NCI-H1417 (cell line): ENCODE measurements around the gene KDM6A.
A peak's percentile ranks its signal among the peaks of the same experiment; 100 is the strongest.
"Not testable (repeated sequence)": the region's sequence is repeated elsewhere in the genome, so short reads cannot be mapped to it uniquely, and the experiment has no call there.

ENCODE experiments used
- DNase-seq, 3 experiments: peaks; one replicate each; lab custom pipeline; 2025; lab: John Stamatoyannopoulos, UW

KDM6A gene

GRCh38 chrX:44922980-44923379 is 50.0 kb downstream of the KDM6A start:
- no peak for DNase-seq

GRCh38 chrX:44927398-44927797 is 54.4 kb downstream of the KDM6A start:
- no peak for DNase-seq

GRCh38 chrX:44931441-44931973 is 58.5 kb downstream of the KDM6A start:
- no peak for DNase-seq

DNA sequence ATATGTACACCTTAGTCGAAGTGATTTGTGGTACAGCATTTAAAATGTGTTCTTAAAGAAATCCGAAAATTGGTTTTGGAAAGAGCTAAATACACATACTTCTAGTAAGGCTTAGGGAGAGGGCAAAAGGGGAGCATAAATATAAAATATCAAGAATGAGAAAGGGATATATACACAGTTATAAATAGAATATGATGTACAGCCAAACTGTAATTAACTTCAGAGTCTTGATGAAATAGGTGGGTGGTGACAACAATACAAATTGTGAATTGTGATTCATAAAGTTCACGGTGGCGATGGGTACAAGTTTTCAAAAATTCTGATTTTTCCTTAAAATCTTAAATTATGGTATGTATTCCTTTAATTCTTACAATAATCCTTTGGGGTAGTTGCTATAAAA is 62.2 kb downstream of the KDM6A start:
- DNase-seq, result no peak

DNA sequence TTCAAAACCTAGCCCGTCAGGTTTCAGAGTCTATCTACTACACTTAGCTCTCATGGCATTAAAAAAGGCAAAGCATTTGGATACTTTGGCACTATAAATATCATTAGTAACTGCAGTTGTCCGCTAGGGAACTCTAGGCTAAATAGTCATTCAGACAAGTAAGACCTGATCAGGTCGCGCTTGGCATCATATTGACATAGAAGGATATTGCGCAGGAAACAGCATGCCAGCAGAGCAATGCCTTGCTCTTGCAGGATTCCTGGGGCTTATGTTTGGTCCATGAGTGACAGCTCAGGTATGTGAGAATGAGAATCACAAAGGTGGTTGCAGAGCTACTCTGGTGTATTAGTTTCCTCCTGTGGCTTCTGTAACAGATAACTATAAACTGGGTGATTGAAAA is 62.7 kb downstream of the KDM6A start:
- DNase-seq, result no peak

DNA sequence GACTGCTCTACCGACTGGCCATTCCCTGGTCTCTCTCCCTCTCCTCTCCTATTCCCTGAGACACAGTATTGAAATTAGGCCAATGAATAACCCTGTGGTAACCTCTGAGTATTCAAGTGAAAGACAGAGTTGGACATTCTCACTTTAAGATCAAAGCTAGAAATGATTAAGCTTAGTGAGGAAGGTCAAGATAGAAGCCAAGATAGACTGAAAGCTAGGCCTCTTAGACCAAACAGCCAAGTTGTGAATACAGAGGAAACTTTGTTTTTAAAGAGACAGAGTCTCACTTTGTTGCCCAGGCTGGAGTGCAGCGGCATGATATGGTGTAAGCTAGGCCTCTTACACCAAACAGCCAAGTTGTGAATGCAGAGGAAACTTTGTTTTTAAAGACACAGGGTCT is 64.6 kb downstream of the KDM6A start:
- DNase-seq, result no peak

GRCh38 chrX:44938111-44938510 is 65.1 kb downstream of the KDM6A start:
- DNase-seq, result no peak

GRCh38 chrX:44940541-44940940 is 67.6 kb downstream of the KDM6A start:
- DNase-seq, result not testable (repeated sequence)

- no peak for DNase-seq
Observed at GRCh38 chrX:44943007-44943406, 70.0 kb downstream of the KDM6A start.

DNA sequence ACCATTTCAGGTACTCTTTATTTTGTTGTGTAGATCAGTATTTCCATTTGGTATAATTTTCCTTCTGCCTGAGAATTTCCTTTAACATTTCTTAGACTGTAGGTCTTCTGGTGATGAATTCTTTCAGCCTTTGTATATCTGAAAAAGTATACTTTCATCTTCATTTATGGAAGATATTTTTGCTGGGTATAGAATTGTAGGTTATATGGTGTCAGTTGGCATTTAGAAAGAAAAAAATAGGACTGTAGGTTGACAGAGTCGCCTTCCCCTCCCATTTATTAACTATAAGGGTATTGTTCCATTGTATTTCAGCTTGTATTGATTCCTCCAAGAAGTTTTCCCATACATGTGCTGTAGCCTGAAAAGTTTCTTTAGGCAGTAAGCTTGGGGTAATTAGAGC is 71.9 kb downstream of the KDM6A start:
- no peak for DNase-seq

GRCh38 chrX:44945736-44946135 is 72.7 kb downstream of the KDM6A start:
- no peak for DNase-seq

GRCh38 chrX:44946771-44947170 is 73.8 kb downstream of the KDM6A start:
- DNase-seq, result no peak

GRCh38 chrX:44947995-44948394 is 75.0 kb downstream of the KDM6A start:
- DNase-seq, result peak in 1 of 3 experiments; percentile 59

DNA sequence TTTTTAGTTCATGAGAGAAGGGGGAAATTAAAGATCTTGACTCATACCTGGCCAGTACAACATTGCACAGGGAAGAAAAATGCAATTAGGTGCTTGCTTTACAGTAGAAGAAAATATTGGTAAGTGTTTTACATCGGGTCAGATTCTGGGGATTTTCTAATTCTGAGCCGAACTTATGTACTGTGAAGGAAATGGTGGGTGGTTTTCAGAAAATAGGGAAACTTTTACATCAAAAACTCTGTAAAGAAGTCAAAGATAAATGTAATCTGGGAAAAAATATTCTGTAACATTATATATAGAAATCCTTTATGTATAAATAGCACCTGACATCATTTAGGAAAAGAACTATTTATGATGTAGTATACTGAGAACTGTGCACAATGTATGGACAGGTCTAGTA is 75.4 kb downstream of the KDM6A start:
- DNase-seq, result no peak

- no peak for DNase-seq
Observed at GRCh38 chrX:44949125-44949524, 76.1 kb downstream of the KDM6A start.

DNA sequence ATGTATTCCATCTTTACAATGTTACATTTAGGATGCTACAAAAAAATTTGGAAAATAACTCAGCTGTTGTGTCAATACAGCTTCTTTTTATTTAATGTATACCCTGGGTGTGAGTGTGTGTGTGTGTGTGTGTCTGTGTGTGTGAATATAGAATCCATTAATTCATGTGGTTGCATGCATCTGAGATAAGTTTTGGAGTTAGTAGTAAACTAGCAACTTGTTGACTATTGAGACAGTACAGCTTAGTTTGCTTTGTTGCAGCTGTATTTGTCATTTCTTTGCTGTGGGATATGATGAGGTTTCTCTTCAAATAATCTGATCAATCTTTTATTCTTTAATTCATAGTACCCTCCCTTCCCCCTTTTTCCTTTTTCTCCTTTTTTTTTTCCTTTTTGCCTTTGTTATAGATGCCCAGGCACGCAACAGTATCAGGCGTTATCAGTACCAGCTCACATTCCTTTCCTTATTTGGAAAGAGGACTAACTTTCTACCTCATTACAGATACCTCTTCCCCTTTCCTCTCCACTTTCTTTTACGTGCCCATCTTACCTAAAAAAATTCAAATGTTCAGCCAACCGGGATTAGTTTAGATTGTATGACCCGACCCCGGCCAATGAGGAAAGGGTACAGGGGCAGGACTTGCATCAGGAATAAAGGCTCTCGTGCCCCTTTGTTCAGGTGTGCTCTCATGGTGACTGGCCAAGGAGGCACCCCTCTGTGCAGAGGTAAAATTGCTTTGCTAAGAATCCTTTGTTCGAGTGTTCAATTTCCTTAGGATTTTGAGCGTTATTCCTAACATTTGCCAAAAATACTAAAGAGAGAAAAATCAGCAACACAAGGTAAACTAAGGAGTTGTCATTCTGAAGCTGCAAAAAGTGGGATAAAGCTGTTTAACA is 77.7 kb downstream of the KDM6A start:
- DNase-seq, result not testable (repeated sequence)

DNA sequence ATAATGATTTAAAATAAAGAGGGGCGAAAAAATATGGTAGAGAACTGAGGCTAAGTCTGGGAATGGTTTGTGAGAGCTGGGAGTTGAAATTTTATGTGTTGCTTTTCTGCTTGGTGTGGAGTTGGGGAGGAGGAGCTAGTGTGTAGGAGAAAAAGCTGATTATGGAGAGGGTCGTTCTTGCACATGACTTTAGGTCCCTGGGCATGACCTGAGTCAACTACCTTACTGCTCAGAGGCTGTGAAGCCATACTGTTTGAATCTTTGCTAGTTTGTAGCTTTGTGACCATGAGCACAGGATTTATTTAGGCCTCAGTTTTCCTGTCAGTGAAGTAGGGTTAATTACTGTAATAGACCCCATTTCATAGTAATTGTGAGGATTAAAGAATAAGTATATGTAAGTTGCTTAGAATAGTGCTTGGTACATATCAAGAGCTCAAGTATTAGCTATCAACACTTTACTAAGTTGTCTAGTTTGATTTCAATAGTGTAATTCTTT is 78.6 kb downstream of the KDM6A start:
- DNase-seq, result no peak

DNA sequence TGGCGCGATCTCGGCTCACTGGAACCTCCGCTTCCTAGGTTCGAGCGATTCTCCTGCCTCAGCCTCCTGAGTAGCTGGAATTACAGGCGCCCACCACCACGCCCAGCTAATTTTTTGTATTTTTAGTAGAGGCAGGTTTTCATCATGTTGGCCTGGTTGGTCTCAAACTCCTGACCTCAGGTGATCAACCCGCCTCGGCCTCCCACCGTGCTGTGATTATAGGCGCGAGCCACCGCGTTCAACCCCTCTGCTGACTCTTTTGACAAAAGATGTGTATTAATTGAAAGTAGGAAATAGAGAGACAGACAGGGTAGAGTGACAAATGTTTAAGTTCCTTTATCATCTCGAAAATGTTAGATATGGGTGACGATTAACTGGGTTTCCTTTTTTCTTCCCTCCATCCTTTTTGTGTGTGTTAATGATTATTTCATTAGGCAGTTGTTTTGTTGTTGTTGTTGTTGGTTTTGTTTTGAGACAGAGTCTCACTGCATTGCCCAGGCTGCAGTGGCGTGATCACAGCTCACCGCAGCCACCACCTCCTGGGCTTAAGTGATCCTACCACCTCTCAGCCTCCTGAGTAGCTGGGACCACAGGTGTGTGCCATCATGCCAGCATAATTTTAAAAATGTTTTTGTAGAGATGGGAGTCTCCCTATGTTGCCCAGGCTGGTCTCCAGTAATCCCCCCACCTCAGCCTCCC is 79.5 kb downstream of the KDM6A start:
- DNase-seq, result no peak

DNA sequence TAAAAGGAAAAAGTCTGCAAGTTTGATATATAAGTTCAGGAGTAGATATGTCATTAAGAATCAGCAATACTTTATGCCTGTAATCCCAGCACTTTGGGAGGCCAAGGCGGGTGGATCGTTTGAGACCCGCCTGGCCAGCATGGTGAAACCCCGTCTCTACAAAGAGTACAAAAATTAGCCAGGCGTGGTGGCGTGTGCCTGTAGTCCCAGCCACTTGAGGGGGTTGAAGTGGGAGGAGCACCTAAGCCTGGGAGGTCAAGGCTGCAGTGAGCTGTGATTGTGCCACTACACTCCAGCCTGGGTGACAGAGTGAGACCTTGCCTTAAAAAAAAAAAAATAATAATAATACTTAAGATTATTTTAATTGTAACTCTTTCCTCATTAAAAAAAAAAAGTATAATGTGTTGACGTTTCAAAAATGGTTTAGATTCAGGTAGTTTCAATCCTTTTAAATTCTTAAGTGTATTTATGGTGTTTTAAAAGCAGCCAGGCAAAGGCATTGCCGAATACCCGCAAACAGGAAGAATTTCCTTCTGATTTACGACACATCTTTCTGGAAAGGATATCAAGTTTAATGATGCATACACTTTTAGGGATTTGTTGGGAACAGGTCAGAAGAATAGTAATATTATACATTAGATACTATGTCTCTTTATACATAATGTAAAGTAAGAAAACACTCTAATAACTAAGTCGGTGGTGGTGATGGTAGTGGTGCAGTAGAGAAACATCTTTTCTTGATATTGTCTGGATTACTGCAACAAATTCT is 80.9 kb downstream of the KDM6A start:
- DNase-seq, result peak in 1 of 3 experiments; percentile 32

GRCh38 chrX:44954562-44954961 is 81.6 kb downstream of the KDM6A start:
- peak in 1 of 3 experiments; percentile 45 for DNase-seq

GRCh38 chrX:44957848-44958247 is 84.9 kb downstream of the KDM6A start:
- DNase-seq, result no peak

DNA sequence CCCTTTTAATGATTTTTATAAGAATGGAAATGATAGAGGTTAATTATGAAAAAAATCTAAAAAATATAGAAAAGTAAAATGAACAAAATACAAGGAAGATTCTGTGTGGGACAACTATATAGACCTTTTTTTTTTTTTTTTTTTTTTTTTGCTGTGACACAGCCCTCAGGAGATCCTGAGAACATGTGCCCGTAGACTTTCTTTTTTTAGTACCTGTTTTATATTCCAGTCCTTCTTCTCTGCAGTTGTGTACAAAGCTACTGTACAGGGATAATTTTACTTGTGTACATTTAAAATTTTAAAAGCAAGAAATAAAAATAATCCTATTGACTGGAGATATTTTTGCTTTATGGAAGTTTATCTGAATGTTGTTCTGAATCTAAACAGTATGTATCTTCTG is 85.5 kb downstream of the KDM6A start:
- no peak for DNase-seq
